ENCODE data around the gene GLIS1.

The GLIS1 gene

DNA sequence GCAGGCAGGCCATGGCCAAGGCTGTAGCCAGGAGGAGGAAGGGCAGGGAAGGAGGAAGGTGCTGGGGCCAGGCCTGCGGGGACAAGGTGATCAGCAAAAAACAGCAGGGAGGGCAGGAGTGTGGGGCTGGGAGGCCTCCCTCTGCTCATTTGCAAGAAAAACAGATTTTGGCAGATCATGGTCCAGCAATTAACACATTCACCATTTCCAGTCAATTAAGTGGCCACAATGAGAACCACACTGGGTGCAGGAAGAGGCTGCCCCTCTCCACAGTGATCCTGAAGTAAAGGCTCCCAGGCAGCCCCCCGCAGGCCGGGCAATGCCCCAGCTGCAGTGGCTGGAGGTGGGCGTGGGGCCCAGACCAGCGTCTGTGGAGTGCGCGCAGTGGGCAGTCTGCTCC, 225.1 kb downstream of the GLIS1 start:
- DNase-seq (ENCODE audit: low read depth in 2 of 3, low spot score in 2 of 3), result no peak

DNA sequence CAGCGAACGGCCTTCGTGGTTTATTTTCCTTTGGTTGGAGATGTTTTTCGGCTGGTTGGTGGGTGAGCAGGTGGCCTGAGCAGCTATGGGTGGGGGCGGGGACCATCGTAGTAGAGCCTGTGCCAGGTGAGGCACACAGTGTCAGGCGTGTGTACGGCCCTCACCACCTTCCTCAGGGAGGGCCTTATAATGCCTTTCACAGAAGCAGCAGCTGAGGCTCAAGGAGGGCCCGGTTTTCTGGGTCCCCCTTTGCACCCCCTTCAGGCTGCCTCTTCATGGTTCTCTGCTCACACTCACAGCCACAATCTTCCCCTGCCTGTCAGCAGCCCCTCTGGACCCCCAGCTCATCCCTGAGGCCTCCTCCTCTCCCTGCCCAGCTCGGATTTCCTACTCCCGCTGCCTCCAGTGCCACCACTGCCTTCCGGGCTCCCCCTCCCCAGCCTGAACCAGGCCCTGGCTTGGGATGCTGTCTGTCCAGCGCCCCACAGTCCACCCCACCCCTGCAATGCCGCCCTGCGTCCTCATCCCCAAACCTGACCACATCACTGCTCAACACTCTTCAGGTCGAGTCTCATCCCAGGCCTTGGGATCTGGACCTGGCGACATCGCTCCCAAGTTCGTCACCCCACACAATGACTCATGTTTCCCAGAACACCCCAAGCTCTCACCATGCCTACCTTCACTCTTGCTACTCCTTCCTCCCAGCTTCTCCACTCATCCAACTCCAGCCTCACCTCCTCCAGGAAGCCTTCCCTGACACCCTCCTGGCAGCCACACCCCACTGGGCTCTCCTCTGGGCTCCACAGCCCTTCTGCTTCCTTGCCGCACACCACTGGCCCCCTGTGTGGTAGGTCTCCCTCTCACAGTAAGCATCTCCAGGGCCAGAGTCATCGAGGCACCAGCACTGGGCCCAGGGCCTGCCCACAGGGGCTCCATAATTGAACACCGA, 225.9 kb downstream of the GLIS1 start:
- no peak for DNase-seq (ENCODE audit: low read depth in 2 of 3, low spot score in 2 of 3)

DNA sequence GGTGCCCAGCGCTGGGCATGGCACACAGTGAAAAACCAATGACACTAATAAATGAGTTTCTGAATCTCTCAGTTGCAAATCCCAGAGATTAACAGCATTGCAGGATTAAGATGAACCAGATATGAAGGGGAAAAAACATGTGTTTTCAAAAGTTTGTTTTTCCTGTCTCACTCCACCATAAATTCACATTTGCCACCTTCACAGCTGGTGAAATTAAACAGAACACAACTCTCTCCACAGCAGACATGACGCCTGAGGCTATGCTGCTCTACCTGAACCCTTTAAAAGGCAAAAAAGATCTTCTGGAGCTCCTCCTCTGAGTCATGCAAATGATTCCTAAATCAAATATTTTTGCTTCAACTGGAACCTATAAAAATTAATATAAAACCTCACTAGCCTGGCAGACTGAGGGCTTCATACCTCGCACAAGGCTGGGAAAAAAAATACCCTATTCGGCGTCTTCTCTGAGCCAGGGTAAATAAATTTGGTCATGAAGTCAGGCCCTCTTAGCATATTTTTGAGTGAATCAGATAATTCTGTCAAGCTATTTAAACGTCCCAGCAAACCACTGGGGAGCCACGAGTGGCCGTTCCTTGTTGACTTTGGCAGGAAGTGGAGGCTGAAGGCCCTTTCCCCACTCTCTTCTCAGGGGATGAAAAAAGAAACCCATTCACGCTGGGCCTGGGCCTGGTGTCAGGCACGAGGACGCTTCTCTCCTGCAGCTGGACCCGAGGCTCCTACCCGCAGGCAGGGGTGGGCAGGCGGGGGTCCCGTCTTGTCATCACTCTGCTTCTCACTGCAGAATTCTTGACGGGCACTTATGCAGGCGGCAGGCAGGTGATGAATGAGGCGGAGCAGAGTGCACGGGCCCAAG, 226.8 kb downstream of the GLIS1 start:
- no peak for DNase-seq (ENCODE audit: low read depth in 2 of 3, low spot score in 2 of 3)

DNA sequence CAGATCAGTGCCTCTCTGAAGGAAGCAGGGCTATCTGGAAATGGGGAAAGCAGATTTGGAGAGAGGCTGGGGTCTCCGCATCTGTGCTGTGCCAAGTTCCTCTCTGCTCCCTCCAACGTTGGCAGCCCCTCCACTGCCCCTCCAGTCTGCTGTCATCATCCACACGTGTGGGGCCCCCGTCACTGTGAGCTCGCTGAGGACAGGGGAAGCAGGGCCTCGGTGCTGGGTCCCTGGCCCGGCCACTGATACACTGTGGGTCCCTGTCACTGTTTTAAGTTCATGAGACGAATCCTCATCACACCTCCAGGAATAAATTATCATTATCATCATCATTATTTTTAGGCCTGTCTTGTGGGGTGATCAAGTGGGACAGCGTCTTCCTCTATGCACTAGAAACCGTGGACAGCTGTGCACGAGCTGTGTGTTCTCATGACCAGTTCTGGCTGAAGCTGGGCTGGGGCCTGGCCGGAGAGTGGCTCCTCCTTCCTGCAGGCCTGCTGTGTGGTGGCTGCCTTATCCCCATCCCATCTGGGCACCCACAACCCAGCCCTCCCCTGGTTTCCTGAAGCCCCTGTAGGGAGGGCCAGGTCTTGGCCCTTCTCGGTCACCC, 227.5 kb downstream of the GLIS1 start:
- no peak for DNase-seq (ENCODE audit: low read depth in 2 of 3, low spot score in 2 of 3)

DNA sequence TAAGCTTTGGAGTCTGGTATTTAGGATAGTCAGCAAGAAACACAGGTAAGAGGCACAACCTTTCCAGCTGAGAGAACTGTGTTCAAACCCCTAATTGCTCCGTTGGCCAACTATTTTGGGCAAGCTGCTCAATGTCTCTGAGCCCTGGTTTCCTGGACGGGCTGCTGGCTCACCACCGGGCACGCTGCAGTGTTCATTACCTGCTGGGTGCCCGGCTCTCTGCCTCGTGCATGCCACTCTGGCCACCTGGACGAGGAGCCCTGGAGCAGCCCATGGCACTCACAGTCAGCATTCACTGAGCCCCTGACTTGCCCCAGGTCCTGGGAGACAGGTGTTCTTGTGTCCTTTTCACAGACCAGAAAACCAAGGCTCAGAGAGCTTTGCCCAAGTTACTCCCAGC, 228.7 kb downstream of the GLIS1 start:
- no peak for DNase-seq (ENCODE audit: low read depth in 2 of 3, low spot score in 2 of 3)

DNA sequence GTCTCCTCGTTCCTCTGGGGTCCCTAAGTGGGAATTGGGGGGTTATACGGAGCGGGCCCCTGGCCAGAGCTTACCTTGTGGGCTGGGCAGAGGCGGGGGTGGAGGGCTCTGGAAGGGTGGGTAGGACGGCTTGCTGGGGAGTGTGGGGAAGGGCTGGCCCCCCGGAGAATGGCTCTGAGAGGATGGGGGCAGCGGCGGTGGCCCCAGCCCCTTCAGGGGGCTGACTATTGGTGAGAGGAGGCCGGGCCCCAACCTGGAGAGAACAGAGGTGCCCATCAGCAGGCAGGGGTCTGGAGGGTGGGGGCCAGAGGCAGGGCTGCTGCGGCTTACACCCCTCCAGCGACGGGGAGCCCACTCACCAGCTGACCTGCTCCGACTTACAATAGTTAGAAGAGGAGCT, 229.2 kb downstream of the GLIS1 start:
- DNase-seq (ENCODE audit: low read depth in 2 of 3, low spot score in 2 of 3), result no peak

DNA sequence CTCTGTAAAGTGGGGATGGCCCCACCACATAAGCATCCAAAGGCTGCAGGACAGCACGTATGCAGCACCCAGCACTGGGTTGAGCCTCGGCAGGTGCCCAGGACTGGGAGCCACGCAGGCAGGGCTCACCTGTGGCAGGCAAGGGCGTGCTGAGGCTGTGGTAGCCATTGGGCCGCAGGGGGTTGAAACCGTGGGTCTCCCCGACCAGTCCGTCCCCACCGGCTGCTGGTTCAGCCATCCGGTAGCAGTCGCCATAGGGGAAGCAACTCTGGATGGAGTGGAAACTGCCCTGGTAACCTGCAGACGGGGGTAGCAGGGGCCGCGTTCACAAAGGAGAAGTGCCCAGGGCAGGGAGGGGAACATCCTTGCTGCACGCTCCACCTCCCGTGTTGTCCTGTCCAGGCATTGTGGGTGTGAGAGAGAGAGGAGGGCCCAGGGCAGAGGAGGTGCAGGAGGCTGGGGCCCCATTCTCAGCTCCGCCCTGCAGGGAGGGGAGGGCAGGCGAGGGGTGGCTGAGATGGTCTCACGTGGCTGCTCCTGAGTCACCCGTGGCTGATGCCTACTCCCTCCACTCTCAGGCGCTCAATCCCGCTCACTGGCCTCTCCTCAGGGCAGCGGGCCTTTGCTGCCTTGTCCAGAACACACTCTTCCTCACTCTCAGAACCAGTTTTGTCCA, 229.8 kb downstream of the GLIS1 start:
- no peak for DNase-seq (ENCODE audit: low read depth in 2 of 3, low spot score in 2 of 3)

DNA sequence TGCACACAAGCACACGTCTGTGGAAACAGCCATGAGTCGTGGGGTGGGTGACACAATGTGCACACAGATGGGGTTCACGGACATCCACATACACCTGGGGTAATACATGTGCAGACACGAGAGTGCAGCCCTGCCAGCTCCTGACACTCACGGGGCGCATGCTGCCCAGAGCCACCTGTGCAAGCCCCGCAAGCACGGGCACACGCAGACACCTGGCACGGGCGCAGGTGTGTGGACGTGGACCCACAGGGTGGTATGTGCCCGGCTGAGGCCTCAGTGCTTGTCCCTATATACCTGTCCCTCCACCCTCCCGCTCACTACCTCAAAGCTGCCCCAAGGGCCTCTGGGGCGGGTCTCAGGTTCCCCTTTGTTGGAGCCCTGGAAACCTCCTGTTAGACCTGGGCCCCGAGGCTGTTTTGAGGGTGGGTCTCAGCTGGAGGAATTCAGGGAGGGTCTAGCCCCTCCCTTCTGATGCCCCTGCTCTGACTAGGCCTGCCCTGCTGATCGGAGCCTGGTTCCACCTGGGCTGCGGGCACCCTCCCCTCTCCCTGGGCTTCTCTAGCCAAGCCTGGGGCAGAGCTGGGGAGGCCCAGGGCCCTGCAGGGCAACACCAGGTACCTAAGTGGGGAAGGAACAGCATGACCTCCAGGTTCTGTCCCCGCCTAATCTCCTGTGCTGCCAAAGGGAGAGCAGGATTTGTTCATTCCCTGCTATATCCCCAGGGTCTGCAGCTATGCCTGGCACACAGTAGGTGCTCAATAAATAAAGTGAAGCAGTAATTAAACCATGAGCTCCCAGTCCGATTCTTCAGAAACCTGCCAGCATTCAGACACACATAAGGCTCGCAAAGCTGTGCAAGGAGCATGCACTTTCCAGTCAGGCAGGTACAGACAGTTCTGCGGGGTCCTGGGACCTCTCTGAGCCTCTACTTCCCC, 230.6 kb downstream of the GLIS1 start:
- no peak for DNase-seq (ENCODE audit: low read depth in 2 of 3, low spot score in 2 of 3)

DNA sequence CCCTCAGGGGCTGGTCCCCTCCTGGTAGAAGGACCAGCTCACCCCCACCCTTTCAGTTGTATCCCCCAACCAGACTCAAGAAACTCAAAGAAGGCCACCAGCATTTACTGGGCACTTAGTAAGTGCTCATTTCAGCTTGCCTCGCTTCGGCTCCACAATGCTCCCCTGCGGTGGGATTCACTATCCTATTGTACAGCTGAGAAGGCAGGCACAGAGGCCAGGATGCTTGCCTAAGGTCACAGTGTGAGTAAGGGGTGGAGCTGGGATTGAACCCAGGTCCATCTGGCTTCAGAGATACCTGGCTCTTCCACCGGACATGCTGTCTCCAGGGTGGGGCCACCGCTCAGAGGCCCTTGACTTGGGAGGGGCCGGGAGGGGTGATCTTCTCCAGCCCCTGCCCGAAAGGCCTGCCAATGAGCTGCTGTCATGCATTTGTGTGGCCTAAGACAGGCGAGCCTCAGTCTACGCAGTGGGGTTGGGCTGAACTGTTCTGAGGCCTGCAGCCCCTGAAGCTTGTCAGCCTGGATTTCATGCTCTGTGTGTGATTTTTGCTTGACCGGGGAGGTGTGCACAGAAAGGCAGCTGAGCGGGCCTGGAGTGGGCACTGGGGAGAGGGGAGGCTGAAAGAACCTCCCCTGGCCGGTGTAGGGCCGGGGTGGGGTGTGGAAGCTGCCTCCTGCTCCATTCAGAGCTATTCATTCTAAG, 231.7 kb downstream of the GLIS1 start:
- DNase-seq (ENCODE audit: low read depth in 2 of 3, low spot score in 2 of 3), result no peak

DNA sequence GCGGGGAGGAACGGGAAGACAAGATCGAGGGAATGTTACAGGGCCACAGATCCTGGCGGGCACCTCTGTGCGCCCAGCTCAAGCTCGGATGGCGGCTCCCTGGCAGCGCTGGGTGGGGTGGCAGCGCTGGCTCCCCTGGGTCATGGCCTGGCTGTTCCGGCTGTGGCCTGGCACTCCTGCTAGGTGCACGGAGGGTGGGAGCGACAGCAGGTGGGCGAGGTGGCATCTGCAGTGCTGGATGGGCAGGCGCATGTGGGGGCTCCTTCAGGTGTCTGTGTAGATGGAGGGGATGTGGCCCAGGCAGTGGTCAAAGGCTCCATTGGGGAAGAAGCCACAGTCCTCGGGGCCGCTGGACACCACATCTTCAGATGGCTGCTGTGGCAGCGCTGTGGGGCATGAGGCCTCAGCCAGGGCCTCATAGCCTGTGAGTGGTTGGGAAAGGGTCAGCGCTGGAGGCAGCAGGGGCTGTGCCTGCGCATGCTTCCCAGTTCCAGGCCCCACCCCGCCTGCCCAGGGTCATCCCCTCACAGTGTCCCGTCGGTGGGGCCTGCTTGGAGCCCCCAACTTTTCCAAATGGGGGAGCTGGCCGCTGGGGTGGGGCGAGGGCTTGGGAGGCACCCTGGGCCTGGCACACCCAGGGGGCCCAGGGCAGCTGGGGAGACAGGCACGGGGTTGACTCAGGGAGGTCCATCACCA, 232.5 kb downstream of the GLIS1 start:
- no peak for DNase-seq (ENCODE audit: low read depth in 2 of 3, low spot score in 2 of 3)

DNA sequence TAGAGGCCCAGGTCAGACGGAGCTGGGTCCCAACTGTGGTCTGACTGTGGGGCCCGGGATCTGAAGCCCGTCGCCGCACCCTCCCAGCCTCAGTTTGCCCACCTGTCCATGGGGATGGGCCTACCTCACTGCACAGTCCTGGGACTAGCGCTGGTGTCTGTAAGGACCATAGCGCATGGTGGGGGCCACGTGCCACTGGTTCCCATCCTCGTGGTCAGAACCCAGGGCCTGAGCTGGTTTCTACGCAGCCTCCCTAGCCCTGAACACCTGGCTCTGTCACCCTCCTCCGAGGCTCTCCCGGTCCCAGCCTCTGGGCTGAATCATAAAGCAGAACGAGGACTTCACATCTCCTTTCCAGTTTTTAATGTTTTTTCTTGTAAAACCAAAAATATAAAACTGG, 233.1 kb downstream of the GLIS1 start:
- no peak for DNase-seq (ENCODE audit: low read depth in 2 of 3, low spot score in 2 of 3)

DNA sequence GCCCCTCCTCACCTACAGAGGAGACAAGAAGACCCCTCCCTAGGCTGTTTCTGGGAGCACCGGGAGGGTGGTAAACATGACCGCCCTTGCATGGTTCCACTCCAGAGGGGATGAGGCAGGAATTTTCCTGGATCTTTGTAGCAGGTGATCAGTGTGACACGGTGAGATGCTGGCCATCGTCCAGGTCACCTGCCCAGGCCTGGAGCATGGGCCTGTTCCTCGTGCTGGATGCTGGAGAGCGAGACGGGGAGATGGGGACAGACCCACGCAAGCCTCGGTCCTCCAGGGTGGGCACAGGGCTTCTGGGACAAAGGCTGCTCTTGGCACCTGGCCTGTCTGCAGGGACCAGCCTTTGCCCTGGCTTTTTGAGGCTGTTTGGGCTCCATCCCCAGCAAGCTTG, 233.6 kb downstream of the GLIS1 start:
- no peak for DNase-seq (ENCODE audit: low read depth in 2 of 3, low spot score in 2 of 3)

DNA sequence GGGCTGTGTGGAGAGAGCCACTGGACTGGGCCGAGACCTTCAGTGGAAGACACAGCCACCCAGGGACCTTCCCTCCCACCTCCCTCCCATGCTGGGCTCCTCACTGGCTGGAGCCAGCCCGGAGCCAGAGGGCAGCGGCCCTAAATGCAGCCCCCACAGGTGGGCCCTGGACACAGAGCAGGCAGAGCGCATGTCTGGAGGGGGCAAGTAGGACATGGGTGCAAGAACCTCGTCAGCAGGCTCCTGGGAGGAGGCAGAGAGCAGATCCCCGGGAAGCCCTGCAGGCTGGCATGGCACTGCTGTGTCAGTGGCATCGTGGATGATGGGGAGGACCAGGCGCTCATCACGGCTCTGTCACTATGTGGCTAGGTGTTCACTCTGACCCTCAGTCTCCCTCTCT, 234.1 kb downstream of the GLIS1 start:
- no peak for DNase-seq (ENCODE audit: low read depth in 2 of 3, low spot score in 2 of 3)

DNA sequence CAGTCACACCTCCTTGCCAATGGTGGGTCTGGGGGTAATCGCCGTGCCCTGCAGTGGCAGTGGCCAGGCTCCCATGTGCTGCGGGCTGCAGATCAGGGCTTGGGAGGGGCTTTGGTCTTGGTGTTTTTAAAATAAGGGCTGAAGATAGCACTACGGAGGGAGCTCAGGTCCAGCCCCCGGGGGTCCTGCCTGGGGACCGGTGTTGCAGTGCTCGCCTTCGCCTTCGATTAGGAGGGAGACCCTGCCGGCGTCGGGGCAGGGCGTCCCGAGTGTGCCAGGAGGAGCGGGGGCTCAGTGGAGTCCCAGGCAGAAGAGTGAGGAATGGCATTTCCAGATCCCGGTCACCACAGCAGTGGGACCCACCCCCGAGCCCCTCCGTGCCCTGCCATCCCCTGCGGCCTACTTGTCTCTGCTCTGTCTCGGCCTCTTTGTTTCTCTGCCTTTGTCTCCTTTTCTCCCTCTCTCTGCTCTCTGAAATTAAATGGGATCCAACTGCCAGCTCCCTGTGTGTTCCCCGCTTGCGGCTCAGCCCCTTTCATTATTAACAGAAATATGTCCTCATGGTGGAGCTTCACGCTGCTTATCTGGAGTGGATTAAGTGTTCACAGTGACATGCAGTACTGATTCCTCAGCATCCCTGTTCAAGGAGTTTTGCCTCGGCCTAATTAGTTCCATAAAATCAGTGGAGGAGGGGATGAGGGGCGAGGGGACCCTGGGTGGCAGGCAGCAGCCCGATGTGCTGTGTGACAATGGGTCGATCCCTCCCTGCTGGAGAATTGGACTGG, 235.3 kb downstream of the GLIS1 start:
- DNase-seq (ENCODE audit: low read depth in 2 of 3, low spot score in 2 of 3), result no peak

DNA sequence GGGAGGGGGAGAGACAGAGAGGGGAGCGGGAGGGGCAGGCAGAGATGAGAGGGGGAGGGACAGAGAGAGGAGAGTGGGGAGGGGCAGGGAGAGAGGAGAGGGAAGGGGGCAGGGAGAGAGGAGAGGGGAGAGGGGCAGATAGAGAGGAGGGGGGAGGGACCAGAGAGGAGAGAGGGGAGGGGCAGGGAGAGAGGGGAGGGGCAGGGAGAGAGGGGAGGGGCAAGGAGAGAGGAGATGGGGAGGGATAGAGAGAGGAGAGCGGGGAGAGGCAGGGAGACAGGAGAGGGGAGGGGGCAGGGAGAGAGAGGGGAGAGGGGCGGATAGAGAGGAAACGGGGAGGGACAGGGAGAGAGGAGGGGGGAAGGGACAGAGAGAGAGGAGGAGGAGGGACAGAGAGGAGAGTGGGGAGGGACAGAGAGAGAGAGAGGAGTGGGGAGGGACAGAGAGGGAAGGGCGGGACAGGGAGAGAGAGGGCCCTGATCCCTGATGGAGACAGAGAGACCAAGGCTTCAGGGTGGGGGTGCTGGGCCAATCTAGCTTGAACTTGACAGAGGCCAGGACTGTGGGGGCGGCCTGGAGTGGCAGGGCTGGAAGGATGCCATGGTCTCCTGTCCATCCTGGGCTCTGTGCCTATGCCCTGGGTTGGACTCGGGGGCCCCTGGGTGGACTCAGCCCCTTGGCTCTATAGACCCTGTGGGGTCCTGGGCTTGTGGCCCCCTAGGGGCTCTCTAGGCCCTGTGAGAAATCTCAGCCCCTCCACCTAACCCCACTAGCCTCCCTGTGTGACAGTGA, 236.1 kb downstream of the GLIS1 start:
- no peak for DNase-seq (ENCODE audit: low read depth in 2 of 3, low spot score in 2 of 3)

DNA sequence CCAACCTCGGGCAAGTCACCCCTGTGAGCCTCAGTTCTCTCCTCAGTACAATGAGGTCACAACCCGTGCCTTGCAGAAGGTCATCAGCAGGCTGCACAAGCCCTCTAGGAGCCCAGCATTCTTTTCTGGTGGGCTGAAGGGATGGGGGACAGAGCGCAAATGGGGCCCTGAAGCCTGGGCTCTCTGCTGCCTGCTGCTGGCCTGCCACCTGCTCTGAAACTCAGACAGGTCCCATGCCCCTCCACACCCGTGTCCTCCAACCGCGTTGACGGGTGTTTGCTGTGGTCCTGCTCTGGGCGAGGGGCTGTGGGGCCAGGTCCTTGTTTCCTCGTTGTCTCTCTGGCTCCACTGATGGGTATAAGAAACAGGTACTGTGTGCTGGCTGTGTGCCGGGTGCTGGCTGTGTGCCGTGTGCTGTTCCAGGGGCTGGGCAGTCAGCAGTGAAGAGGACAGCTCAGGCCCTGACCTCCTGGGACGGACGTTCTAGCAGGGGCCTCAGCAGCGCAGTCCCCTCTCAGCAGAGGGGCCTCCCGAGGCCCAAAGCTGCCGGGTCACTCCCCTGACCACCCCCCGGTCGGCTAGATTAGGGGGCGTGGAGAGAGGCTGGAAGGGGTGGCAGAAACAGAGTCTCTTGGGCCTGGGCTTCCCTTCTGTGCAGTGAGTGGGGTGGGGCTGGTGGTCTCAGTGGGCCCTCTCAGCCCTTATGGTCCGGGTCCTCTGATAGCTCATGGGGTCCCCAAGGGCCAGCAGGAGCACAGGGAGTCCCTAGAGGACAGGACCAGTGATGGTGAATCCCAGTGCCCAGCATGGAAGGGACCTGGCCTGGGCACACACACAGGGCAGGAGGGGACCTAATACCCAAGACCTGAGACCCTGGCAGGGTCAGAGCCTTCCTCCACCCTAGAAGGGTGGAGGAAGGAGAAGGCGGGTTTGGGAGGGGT, 237.6 kb downstream of the GLIS1 start:
- no peak for DNase-seq (ENCODE audit: low read depth in 2 of 3, low spot score in 2 of 3)
